Spleen (tissue), 11 donors: Measurements from ENCODE around the gene PANX2. TPM values are rescaled to one million over a fixed set of nuclear protein-coding genes. Genes with fewer than 3 reads are reported as not detected.

Experiments
- DNase-seq: peaks from one replicate; pipeline ENCODE4 v3.0.0-alpha.2; 2020
- H3K27ac ChIP-seq, 8 donors: fragments of 200-600 bp; sonication (generic) in 7 of 8; 1 replicate in 4 of 8; 2 replicates in 4 of 8; pipeline versions ENCODE4 v1.5.0 to v1.8.0; 2016 to 2021; ENCODE audit warnings: inconsistent platforms in 4 of 8, mild to moderate bottlenecking in 4 of 8, moderate library complexity in 1 of 8
- H3K27me3 ChIP-seq, 7 donors: fragments of 200-600 bp; sonication (generic) in 6 of 7; replicated peaks in 1 of 7; 1 replicate in 4 of 7; 2 replicates in 3 of 7; pipeline versions ENCODE4 v1.5.0 to v1.8.0; 2016 to 2021; ENCODE audit warnings: inconsistent platforms in 3 of 7, mild to moderate bottlenecking in 1 of 7
- H3K36me3 ChIP-seq, 6 donors: fragments of 200-600 bp; sonication (generic) in 5 of 6; 1 replicate in 4 of 6; 2 replicates in 2 of 6; pipeline versions ENCODE4 v1.5.0 to v1.8.0; 2016 to 2021; ENCODE audit warnings: inconsistent platforms in 2 of 6
- H3K4me1 ChIP-seq, 6 donors: fragments of 200-600 bp; sonication (generic) in 5 of 6; 1 replicate in 3 of 6; 2 replicates in 3 of 6; pipeline versions ENCODE4 v1.5.0 to v1.8.0; 2016 to 2021; ENCODE audit warnings: inconsistent platforms in 3 of 6
- H3K4me3 ChIP-seq, 8 donors: fragments of 200-600 bp; sonication (generic) in 7 of 8; 1 replicate in 4 of 8; 2 replicates in 4 of 8; pipeline versions ENCODE4 v1.5.0 to v1.8.0; 2016 to 2021; ENCODE audit warnings: inconsistent platforms in 4 of 8, mild to moderate bottlenecking in 4 of 8, moderate library complexity in 2 of 8
- H3K9me3 ChIP-seq, 8 donors: fragments of 200-600 bp; sonication (generic) in 7 of 8; 1 replicate in 4 of 8; 2 replicates in 4 of 8; pipeline versions ENCODE4 v1.5.0 to v1.8.0; 2016 to 2021; ENCODE audit warnings: inconsistent platforms in 4 of 8
- POLR2A ChIP-seq, 3 donors: fragments of 450-650 bp; IDR thresholded peaks; one replicate each; pipeline ENCODE4 v1.5.1; 2017; ENCODE audit warnings: antibody characterized with exemption in 3 of 3, mild to moderate bottlenecking in 1 of 3
- POLR2AphosphoS5 ChIP-seq, 3 donors: sonication (generic); formaldehyde crosslinking; IDR thresholded peaks; one replicate each; pipeline ENCODE4 v1.5.1; 2017; ENCODE audit warnings: antibody characterized with exemption in 3 of 3
- WGBS, 5 donors: extraction: QIAGEN DNeasy Blood & Tissue Kit in 3 of 5; methylation state at CpG; one replicate each; pipeline versions ENCODE4 v1.1.5 to v1.1.7; 2013 to 2018; 5-methylcytosine and 5-hydroxymethylcytosine counted together
- intact Hi-C: fragments of 100-400 bp; cut with DNase I; formaldehyde crosslinking; loops from one replicate; pipeline ENCODE4 v1.15.0; 2023; ENCODE audit warnings: low total_unique reads
- polyA plus RNA-seq, 3 donors: library from polyadenylated mRNA; stranded (reverse); fragments of 200-250 nt; gene quantifications; one replicate each; pipeline ENCODE4 v1.2.1, GENCODE V29; 2013
- total RNA-seq, 7 donors: library from RNA; depleted of rRNA in 3 of 7; stranded (reverse); fragments of >200 nt in 3 of 7; fragmentation: NEBNext Ultra II Directional in 4 of 7; extraction: Animal tissue kit (Norgen Biotek cat#: 25700) in 4 of 7; gene quantifications; one replicate each; pipeline versions ENCODE4 v1.1.0 to v1.2.1, GENCODE V29; 2016 to 2021
- TF ChIP-seq, protein P1 (sequence below), 11 experiments: fragments of 200-600 bp in 7 of 11; fragments of 450-650 bp in 4 of 11; sonication (generic) in 4 of 11; IDR thresholded peaks in 8 of 11; conservative IDR thresholded peaks in 3 of 11; 1 replicate in 7 of 11; 2 replicates in 4 of 11; pipeline versions ENCODE4 v1.4.0 to v1.8.0; 2016 to 2021; ENCODE audit warnings: antibody characterized with exemption in 11 of 11, inconsistent platforms in 4 of 11, mild to moderate bottlenecking in 1 of 11
- donor health status: healthy with polysubstance abuse.
- donor health status: DM: no; HTN: no; CAD: no; lungs with moderate emphysema.
- donor health status: DM: no; HTN: no; CAD: no.
- donor health status: Bipolar disorder and iron deficiency.
- donor health status: healthy.
- donor health status: DM: no; HTN: no; CAD: no.
- donor health status: DM: yes; HTN: yes; CAD: no.

Gene PANX2
- total and polyA plus RNA-seq, 10 donors = 0.11 to 4.6 (median 1.6) TPM

DNA sequence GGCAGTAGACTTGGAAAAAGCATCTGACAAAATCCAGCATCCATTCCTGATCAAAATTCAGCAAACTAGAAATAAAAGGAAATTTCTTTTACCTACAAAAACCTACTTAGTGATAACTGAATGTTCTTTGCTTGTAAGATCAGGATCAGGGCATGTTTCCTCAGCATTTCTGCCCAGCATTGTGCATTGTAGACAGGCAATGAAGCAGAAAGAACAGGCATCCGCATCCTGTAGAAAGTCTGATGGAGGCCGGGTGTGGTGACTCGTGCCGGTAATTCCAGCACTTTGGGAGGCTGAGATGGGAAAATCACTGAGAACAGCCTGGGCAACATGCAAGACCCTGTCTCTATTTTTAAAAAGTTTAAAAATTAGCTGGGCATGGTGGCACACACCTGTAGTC lies 32.5 kb upstream of the PANX2 start:
- Histone ChIP-seq H3K27me3 (peaks cover 0 to 15% (median 0%) of the 10 kb centered on the region in 7 donors), H3K4me1 (peaks cover 0 to under 1% (median 0%) of the 10 kb centered on the region in 6 donors), H3K36me3 (no peaks in the 10 kb centered on the region), H3K27ac (no peak overlapping the region), H3K9me3 (no peaks in the 10 kb centered on the region), H3K4me3 (no peak overlapping the region)
- DNase-seq = no peak
- TF ChIP-seq POLR2A (IDR thresholded peaks at IDR 0.05) (no peak), POLR2AphosphoS5 (IDR thresholded peaks at IDR 0.05) (no peak)
- TF ChIP-seq, protein P1, sequence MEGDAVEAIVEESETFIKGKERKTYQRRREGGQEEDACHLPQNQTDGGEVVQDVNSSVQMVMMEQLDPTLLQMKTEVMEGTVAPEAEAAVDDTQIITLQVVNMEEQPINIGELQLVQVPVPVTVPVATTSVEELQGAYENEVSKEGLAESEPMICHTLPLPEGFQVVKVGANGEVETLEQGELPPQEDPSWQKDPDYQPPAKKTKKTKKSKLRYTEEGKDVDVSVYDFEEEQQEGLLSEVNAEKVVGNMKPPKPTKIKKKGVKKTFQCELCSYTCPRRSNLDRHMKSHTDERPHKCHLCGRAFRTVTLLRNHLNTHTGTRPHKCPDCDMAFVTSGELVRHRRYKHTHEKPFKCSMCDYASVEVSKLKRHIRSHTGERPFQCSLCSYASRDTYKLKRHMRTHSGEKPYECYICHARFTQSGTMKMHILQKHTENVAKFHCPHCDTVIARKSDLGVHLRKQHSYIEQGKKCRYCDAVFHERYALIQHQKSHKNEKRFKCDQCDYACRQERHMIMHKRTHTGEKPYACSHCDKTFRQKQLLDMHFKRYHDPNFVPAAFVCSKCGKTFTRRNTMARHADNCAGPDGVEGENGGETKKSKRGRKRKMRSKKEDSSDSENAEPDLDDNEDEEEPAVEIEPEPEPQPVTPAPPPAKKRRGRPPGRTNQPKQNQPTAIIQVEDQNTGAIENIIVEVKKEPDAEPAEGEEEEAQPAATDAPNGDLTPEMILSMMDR (IDR thresholded peaks at IDR 0.05 in 8 of 11, conservative IDR thresholded peaks at IDR 0.05 in 3 of 11) = no peak
- intact Hi-C loops = no loop called here
- 83 to 96% (median 94%) methylated on average over 4 of the region's 4 CpGs for WGBS, 5 donors

DNA sequence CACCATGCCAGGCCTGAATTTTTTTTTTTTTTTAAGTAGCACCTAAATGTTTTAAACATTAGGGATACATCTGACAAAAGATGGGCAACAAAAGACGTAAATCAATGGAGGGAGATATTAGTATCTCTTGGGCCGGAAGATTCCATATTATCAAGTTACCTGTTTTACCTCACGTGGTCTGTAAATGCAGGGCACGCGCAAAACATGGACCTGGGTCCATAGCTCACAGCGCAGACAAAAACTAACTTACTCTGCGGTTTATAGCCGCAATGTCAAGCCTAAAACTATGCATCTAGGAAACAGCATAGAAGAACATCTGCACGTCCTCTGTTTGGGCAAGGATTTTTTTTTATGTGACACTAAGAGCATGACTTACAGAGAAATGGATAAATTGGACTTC lies 31.5 kb upstream of the PANX2 start:
- Histone ChIP-seq H3K4me3 (no peak overlapping the region), H3K36me3 (no peaks in the 10 kb centered on the region), H3K27ac (no peak overlapping the region), H3K4me1 (peaks cover 0 to 5% (median 0%) of the 10 kb centered on the region in 6 donors), H3K9me3 (no peaks in the 10 kb centered on the region), H3K27me3 (peaks cover 0 to 18% (median 0%) of the 10 kb centered on the region in 7 donors)
- TF ChIP-seq POLR2AphosphoS5 (IDR thresholded peaks at IDR 0.05) = no peak
- TF ChIP-seq, protein P1 (IDR thresholded peaks at IDR 0.05 in 8 of 11, conservative IDR thresholded peaks at IDR 0.05 in 3 of 11) = no peak
- no peak for TF ChIP-seq POLR2A (IDR thresholded peaks at IDR 0.05)
- 86 to 94% (median 88%) methylated on average over 9 of the region's 9 CpGs for WGBS, 5 donors
- no peak for DNase-seq
- intact Hi-C loops = no loop called here

- 71 to 77% (median 75%) methylated on average over 15 of the region's 15 CpGs for WGBS, 5 donors
- DNase-seq = no peak
- H3K4me1 ChIP-seq = peaks cover 0 to 5% (median 0%) of the 10 kb centered on the region in 6 donors
- intact Hi-C loops = no loop called here
- peaks cover 0 to 20% (median 0%) of the 10 kb centered on the region in 7 donors for H3K27me3 ChIP-seq
- H3K27ac ChIP-seq = no peak overlapping the region
- H3K4me3 ChIP-seq = no peak overlapping the region
- TF ChIP-seq POLR2AphosphoS5 (IDR thresholded peaks at IDR 0.05) (no peak), POLR2A (IDR thresholded peaks at IDR 0.05) (no peak)
- TF ChIP-seq, protein P1 (IDR thresholded peaks at IDR 0.05 in 8 of 11, conservative IDR thresholded peaks at IDR 0.05 in 3 of 11) = no peak
- no peaks in the 10 kb centered on the region for H3K9me3 ChIP-seq
- H3K36me3 ChIP-seq = no peaks in the 10 kb centered on the region
These were observed 30.6 kb upstream of the PANX2 start for GRCh38 chr22:50139843-50140415.

DNA sequence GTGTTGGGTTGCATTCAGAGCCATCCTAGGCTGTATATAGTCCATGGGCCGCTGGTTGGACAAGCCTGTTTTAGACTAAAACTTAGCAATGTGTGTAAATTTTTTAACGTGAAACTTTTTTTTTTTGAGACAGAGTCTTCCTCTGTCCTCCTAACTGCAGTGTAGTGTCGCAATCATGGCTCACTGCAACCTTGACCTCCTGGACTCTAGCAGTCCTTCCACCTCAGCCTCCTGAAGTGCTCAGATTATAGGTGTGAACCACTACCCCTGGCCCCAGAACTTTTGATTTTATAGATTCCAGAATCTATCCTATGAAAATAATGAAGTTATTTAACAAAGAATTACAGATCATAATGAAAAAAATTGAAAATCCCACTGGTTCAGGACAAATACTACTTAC lies 29.9 kb upstream of the PANX2 start:
- intact Hi-C loops = no loop called here
- no peak for DNase-seq
- Histone ChIP-seq H3K27me3 (peaks cover 0 to 22% (median 0%) of the 10 kb centered on the region in 7 donors), H3K27ac (no peak overlapping the region), H3K4me1 (peaks cover 0 to 5% (median 0%) of the 10 kb centered on the region in 6 donors), H3K36me3 (no peaks in the 10 kb centered on the region), H3K4me3 (no peak overlapping the region), H3K9me3 (no peaks in the 10 kb centered on the region)
- TF ChIP-seq, protein P1 (IDR thresholded peaks at IDR 0.05 in 8 of 11, conservative IDR thresholded peaks at IDR 0.05 in 3 of 11) = no peak
- TF ChIP-seq POLR2A (IDR thresholded peaks at IDR 0.05) (no peak), POLR2AphosphoS5 (IDR thresholded peaks at IDR 0.05) (no peak)
- WGBS, 5 donors = 56 to 72% (median 67%) methylated on average over 3 of the region's 3 CpGs
